LNCAP (cell line): ENCODE results near the gene STIP1.

Source experiments
- TF ChIP-seq, protein P1 (sequence below): fragments of 450-650 bp; IDR thresholded peaks from 2 replicates; pipeline ENCODE4 v1.5.1; 2017; ENCODE audit warnings: mild to moderate bottlenecking

The STIP1 gene

DNA sequence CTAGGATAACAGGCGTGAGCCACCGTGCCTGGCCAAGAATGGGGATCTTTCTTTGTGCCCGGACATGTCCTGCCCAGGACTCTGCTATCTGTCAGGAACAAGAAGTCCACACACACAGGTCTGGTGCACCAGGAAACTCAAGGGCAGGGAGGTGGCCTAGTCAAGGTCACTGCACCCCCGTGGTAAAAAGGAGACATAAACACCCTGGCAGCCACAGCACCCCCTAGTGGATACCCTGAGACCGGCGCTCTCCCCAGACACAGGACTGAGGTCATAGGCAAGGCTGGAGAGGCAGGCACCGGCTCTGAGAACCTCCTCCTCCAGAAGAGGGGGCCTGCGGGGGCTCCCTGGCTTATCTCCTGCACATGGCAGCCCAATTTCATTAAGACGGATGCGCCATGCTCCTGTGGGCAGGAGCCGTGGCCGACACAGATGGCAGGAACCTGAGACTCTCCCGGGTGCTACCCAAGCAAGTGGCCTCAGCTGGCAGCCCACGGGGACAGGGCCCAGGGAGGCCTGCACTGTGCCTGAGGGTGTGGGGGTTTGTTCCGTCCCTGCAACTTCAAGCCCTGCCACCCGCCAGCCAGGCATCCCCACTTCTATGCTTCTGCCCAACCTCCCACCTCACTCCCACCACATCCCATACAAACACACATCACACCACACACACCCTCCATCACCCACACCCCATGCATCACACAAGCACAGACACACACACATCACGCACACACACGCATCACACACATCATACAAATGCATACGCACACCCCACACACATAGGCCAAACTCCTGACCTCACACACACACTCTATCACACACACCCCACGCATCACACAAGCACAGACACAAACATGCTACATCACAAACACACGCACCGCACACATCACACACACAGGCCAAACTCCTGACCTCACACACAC lies 39.7 kb upstream of the STIP1 start:
- TF ChIP-seq, protein P1, sequence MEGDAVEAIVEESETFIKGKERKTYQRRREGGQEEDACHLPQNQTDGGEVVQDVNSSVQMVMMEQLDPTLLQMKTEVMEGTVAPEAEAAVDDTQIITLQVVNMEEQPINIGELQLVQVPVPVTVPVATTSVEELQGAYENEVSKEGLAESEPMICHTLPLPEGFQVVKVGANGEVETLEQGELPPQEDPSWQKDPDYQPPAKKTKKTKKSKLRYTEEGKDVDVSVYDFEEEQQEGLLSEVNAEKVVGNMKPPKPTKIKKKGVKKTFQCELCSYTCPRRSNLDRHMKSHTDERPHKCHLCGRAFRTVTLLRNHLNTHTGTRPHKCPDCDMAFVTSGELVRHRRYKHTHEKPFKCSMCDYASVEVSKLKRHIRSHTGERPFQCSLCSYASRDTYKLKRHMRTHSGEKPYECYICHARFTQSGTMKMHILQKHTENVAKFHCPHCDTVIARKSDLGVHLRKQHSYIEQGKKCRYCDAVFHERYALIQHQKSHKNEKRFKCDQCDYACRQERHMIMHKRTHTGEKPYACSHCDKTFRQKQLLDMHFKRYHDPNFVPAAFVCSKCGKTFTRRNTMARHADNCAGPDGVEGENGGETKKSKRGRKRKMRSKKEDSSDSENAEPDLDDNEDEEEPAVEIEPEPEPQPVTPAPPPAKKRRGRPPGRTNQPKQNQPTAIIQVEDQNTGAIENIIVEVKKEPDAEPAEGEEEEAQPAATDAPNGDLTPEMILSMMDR, result peak; percentile 88

GRCh38 chr11:64148226-64148916 lies 37.6 kb upstream of the STIP1 start:
- TF ChIP-seq, protein P1, result peak; percentile 91

DNA sequence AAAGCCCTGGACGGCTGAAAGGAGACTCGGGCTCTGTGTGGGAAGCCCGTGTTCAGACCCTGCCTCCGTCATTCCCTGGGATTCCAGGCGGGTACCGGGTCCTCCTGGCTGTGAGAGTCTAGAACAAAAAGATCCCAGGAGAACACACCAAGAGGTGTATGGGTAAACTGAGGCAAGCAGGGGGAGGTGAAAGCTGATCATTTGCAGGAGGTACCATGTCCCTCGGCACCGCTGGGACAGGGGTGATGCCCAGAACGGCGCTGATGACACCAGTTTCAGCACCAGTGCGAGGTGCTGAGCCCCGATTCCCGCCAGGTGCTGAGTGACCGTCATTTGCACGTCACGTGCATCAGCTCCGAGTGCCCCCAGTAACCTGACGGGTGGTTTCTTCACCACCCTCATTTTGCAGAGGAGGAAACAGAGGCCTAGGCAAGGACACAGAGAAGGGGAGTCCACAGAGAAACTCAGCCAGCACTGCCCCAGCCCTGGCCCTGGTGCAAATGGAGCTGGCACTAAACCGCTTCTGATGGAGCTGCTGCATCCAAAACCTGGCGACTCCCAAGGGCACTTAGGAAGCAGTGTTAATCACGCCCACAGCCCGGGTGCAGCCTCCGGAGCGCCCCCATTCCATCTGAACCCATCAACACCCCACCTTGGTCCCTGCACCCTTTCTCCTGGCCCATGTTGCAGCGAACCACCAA lies 36.9 kb upstream of the STIP1 start:
- TF ChIP-seq, protein P1, result peak; percentile 59

DNA sequence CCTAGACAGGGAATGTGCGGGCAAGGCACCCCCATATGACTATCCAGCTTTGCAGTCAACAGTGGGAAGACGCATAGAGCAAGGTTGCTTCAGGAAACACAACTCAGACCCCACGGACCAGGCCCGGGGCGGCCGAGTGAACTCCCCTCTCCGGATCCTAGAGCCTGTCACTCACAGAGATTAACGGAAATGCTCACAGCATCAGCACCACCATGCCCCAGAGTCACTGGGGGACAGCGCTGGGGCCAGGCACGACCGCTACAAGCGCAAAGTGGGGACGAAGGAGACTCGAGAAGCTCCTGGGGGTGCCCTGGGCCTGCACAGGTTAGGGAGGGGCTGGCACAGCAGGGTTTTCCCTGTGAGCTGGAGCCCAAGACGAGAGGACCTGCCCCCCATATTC lies 35.9 kb upstream of the STIP1 start:
- TF ChIP-seq, protein P1, result no peak

DNA sequence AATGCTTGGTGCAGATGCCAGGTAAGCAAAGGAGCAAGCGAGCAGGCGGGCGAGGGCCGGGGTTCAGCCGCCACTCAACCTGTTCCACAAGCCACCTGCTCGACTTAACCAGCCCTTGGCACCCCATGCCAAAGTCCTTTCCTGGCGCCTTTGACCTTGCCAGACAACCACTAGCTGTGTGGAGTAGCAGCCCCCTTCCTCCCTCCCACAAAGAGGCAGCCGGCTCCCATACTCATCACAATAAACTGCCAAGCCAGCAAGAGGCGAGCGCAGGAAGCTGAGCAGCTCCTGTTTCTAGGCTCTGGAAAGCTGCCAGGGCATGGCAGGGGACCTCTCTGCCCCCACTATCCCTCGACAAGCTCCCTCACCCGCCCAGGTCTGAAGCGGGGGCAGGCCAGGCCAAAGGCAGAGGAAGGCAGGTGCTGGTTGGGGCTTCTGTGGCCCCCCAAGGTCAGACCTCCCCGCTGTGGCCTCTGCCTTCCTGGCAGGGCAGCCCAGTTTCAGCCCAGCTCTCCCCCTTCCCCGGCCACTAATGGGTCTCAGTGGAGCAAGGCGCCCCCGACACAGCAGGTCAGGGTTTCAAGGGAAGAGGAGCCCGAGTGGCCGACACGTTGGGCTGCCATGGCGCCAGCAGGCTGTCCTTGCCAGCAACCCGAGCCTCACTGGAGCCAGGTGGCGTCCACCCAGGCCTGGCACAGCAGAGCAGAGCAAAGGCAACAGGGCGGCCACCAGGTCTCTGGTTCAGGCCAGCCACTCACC lies 35.3 kb upstream of the STIP1 start:
- TF ChIP-seq, protein P1, result no peak

- TF ChIP-seq, protein P1, result no peak
Measured at GRCh38 chr11:64151337-64151736, 34.6 kb upstream of the STIP1 start.
